Gastroesophageal sphincter (tissue), 4 donors: ENCODE data around the gene SNX5. TPM values are rescaled to one million over a fixed set of nuclear protein-coding genes. Genes with fewer than 3 reads are reported as not detected.

Experiments used
- ATAC-seq: fragments of 150-250 bp; one replicate; pipeline ENCODE4 v1.9.1; 2016; ENCODE audit warnings: mild to moderate bottlenecking, moderate library complexity
- H3K27ac ChIP-seq, 4 donors: fragments of 200-600 bp; sonication (generic) in 3 of 4; 1 replicate in 3 of 4; 2 replicates in 1 of 4; pipeline ENCODE4 v1.5.1; 2016 to 2019
- H3K27me3 ChIP-seq: fragments of 200-600 bp; sonication (generic); one replicate; pipeline ENCODE4 v1.5.1; 2019
- H3K36me3 ChIP-seq, 2 donors: fragments of 200-600 bp; sonication (generic); one replicate each; pipeline ENCODE4 v1.5.1; 2019; ENCODE audit warnings: control low read depth in 1 of 2
- H3K4me1 ChIP-seq, 3 donors: fragments of 200-600 bp; sonication (generic); 1 replicate in 2 of 3; 2 replicates in 1 of 3; pipeline ENCODE4 v1.5.1; 2016 to 2019; ENCODE audit warnings: control low read depth in 2 of 3
- H3K4me3 ChIP-seq, 2 donors: fragments of 200-600 bp; sonication (generic); one replicate each; pipeline ENCODE4 v1.5.1; 2019; ENCODE audit warnings: mild to moderate bottlenecking in 1 of 2, moderate library complexity in 1 of 2
- H3K9me3 ChIP-seq, 3 donors: fragments of 200-600 bp; sonication (generic); one replicate each; pipeline ENCODE4 v1.5.1; 2017 to 2019; ENCODE audit warnings: control low read depth in 2 of 3
- CTCF ChIP-seq, 4 experiments: fragments of 200-600 bp in 2 of 4; fragments of 450-650 bp in 2 of 4; sonication (generic) in 1 of 4; IDR thresholded peaks; one replicate each; pipeline ENCODE4 v1.5.1; 2017 to 2019; ENCODE audit warnings: antibody characterized with exemption in 4 of 4, mild to moderate bottlenecking in 2 of 4, moderate library complexity in 2 of 4
- EP300 ChIP-seq: sonication (generic); formaldehyde crosslinking; IDR thresholded peaks from one replicate; pipeline ENCODE4 v1.6.1; 2017; ENCODE audit warnings: antibody characterized with exemption, mild to moderate bottlenecking
- POLR2A ChIP-seq, 2 donors: fragments of 450-650 bp; IDR thresholded peaks; one replicate each; pipeline ENCODE4 v1.6.1; 2017; ENCODE audit warnings: antibody characterized with exemption in 2 of 2, mild to moderate bottlenecking in 2 of 2, moderate library complexity in 1 of 2
- POLR2AphosphoS5 ChIP-seq: sonication (generic); formaldehyde crosslinking; IDR thresholded peaks from one replicate; pipeline ENCODE4 v1.6.1; 2017; ENCODE audit warnings: antibody characterized with exemption
- WGBS, 2 donors: methylation state at CpG; one replicate each; pipeline ENCODE4 v1.1.5; 2018; ENCODE audit warnings: low coverage in 1 of 2; 5-methylcytosine and 5-hydroxymethylcytosine counted together
- total RNA-seq, 4 donors: library from RNA; depleted of rRNA; stranded (reverse); fragments of >200 nt; gene quantifications; one replicate each; pipeline ENCODE4 v1.1.0, GENCODE V29; 2016

SNX5 gene
- total RNA-seq, 4 donors from 2014 or later, result 47.5 to 90.9 (median 70.2) TPM

- TF ChIP-seq POLR2A (IDR thresholded peaks at IDR 0.05) (no peak), EP300 (no peak), POLR2AphosphoS5 (peak; percentile 71), CTCF (IDR thresholded peaks at IDR 0.05) (peak; percentile 92 to 100 (median 96))
- ATAC-seq, result peak; percentile 57
- H3K27ac ChIP-seq, result no peak overlapping the region
- H3K4me1 ChIP-seq, result peaks cover 0 to 15% (median 0%) of the 10 kb centered on the region in 3 donors
- no peaks in the 10 kb centered on the region for H3K9me3 ChIP-seq
- WGBS, 2 donors, result 11% methylated on average over 12 to 13 of the region's 16 CpGs
- H3K27me3 ChIP-seq, result no peaks in the 10 kb centered on the region
- no peaks in the 10 kb centered on the region for H3K36me3 ChIP-seq
- no peak overlapping the region for H3K4me3 ChIP-seq
These were observed 27.6 kb upstream of the SNX5 start for GRCh38 chr20:17995967-17996819.

GRCh38 chr20:17993546-17993945, 25.0 kb upstream of the SNX5 start:
- Histone ChIP-seq H3K27me3 (no peaks in the 10 kb centered on the region), H3K36me3 (peaks cover 0 to 21% of the 10 kb centered on the region in 2 donors), H3K4me1 (peaks cover 0 to 9% (median 0%) of the 10 kb centered on the region in 3 donors), H3K9me3 (no peaks in the 10 kb centered on the region), H3K4me3 (no peak overlapping the region), H3K27ac (no peak overlapping the region)
- 77 to 80% methylated on average over 3 of the region's 3 CpGs for WGBS, 2 donors
- ATAC-seq, result no peak
- TF ChIP-seq POLR2AphosphoS5, result no peak
- no peak for TF ChIP-seq CTCF (IDR thresholded peaks at IDR 0.05)
- TF ChIP-seq POLR2A (IDR thresholded peaks at IDR 0.05), result no peak
- TF ChIP-seq EP300, result no peak

- WGBS, 2 donors, result 61 to 77% methylated on average over 3 to 5 of the region's 5 CpGs
- Histone ChIP-seq H3K27me3 (no peaks in the 10 kb centered on the region), H3K36me3 (peaks cover 0 to 21% of the 10 kb centered on the region in 2 donors), H3K9me3 (no peaks in the 10 kb centered on the region), H3K4me1 (peaks cover 0 to 9% (median 0%) of the 10 kb centered on the region in 3 donors), H3K27ac (no peak overlapping the region), H3K4me3 (no peak overlapping the region)
- no peak for TF ChIP-seq EP300
- no peak for TF ChIP-seq POLR2A (IDR thresholded peaks at IDR 0.05)
- no peak for TF ChIP-seq CTCF (IDR thresholded peaks at IDR 0.05)
- TF ChIP-seq POLR2AphosphoS5, result no peak
- ATAC-seq, result no peak
These were observed 24.4 kb upstream of the SNX5 start for GRCh38 chr20:17992847-17993513.

GRCh38 chr20:17992224-17992637, 23.6 kb upstream of the SNX5 start:
- H3K27me3 ChIP-seq, result no peaks in the 10 kb centered on the region
- H3K9me3 ChIP-seq, result no peaks in the 10 kb centered on the region
- no peak for ATAC-seq
- peaks cover 0 to 9% (median 0%) of the 10 kb centered on the region in 3 donors for H3K4me1 ChIP-seq
- no peak overlapping the region for H3K4me3 ChIP-seq
- no peak overlapping the region for H3K27ac ChIP-seq
- H3K36me3 ChIP-seq, result peaks cover 0 to 21% of the 10 kb centered on the region in 2 donors
- WGBS, 2 donors, result 90 to 91% methylated on average over 4 to 6 of the region's 6 CpGs
- TF ChIP-seq EP300 (no peak), CTCF (IDR thresholded peaks at IDR 0.05) (no peak), POLR2AphosphoS5 (no peak), POLR2A (IDR thresholded peaks at IDR 0.05) (no peak)
